Uterus (tissue), 2 donors: ENCODE data around the gene EXOC4.

Experiments used
- POLR2A ChIP-seq, 2 donors: fragments of 450-650 bp; IDR thresholded peaks; one replicate each; pipeline ENCODE4 v1.6.1; 2016; ENCODE audit warnings: antibody characterized with exemption in 2 of 2, mild to moderate bottlenecking in 1 of 2, moderate library complexity in 1 of 2
- TF ChIP-seq, protein P1 (sequence below), 4 experiments: fragments of 200-600 bp in 2 of 4; fragments of 450-650 bp in 2 of 4; sonication (generic) in 2 of 4; IDR thresholded peaks; one replicate each; pipeline ENCODE4 v1.5.1; 2016 to 2019; ENCODE audit warnings: antibody characterized with exemption in 4 of 4, mild to moderate bottlenecking in 2 of 4, moderate library complexity in 1 of 4

GRCh38 chr7:133349101-133349500 is 96.2 kb downstream of the EXOC4 start:
- TF ChIP-seq, protein P1, sequence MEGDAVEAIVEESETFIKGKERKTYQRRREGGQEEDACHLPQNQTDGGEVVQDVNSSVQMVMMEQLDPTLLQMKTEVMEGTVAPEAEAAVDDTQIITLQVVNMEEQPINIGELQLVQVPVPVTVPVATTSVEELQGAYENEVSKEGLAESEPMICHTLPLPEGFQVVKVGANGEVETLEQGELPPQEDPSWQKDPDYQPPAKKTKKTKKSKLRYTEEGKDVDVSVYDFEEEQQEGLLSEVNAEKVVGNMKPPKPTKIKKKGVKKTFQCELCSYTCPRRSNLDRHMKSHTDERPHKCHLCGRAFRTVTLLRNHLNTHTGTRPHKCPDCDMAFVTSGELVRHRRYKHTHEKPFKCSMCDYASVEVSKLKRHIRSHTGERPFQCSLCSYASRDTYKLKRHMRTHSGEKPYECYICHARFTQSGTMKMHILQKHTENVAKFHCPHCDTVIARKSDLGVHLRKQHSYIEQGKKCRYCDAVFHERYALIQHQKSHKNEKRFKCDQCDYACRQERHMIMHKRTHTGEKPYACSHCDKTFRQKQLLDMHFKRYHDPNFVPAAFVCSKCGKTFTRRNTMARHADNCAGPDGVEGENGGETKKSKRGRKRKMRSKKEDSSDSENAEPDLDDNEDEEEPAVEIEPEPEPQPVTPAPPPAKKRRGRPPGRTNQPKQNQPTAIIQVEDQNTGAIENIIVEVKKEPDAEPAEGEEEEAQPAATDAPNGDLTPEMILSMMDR (IDR thresholded peaks at IDR 0.05) = no peak
- TF ChIP-seq POLR2A (IDR thresholded peaks at IDR 0.05) = no peak
